ENCODE measurements around the gene MUTYH.
A peak's percentile ranks its signal among the peaks of the same experiment; 100 is the strongest.

The MUTYH gene

GRCh38 chr1:45340816-45341466 is 701 bp upstream of the MUTYH start:
- Mint-ChIP-seq H3K27ac (peak overlapping the region; percentile 97), H3K9me3 (no peaks in the 10 kb centered on the region), H3K4me1 (peaks cover 29% of the 10 kb centered on the region), H3K4me3 (peak overlapping the region; percentile 100), H3K36me3 (peaks cover 8% of the 10 kb centered on the region), H3K27me3 (no peaks in the 10 kb centered on the region)
- ATAC-seq (ENCODE audit: low read depth) (no peak), DNase-seq (ENCODE audit: low spot score in 2 of 2) (no peak)

GRCh38 chr1:45337630-45338325 is 2.5 kb downstream of the MUTYH start:
- peaks cover 10% of the 10 kb centered on the region for H3K36me3 Mint-ChIP-seq
- no peak for DNase-seq (ENCODE audit: low spot score in 2 of 2)

GRCh38 chr1:45335855-45336324 is 4.3 kb downstream of the MUTYH start:
- DNase-seq (ENCODE audit: low spot score in 2 of 2), result no peak
- Mint-ChIP-seq H3K27ac (no peak overlapping the region), H3K9me3 (no peaks in the 10 kb centered on the region), H3K4me1 (peaks cover 26% of the 10 kb centered on the region), H3K27me3 (no peaks in the 10 kb centered on the region), H3K4me3 (no peak overlapping the region), H3K36me3 (peaks cover 6% of the 10 kb centered on the region)
- ATAC-seq (ENCODE audit: low read depth), result no peak

More at GRCh38 chr1:45337630-45338325, 2.5 kb downstream of the MUTYH start:
- no peaks in the 10 kb centered on the region for H3K9me3 Mint-ChIP-seq
- H3K4me3 Mint-ChIP-seq, result no peak overlapping the region
- no peaks in the 10 kb centered on the region for H3K27me3 Mint-ChIP-seq
- no peak overlapping the region for H3K27ac Mint-ChIP-seq
- H3K4me1 Mint-ChIP-seq, result peaks cover 37% of the 10 kb centered on the region
- no peak for ATAC-seq (ENCODE audit: low read depth)

- ATAC-seq (ENCODE audit: low read depth), result no peak
- H3K4me3 Mint-ChIP-seq, result no peak overlapping the region
- no peaks in the 10 kb centered on the region for H3K9me3 Mint-ChIP-seq
- peaks cover 19% of the 10 kb centered on the region for H3K4me1 Mint-ChIP-seq
- H3K27me3 Mint-ChIP-seq, result no peaks in the 10 kb centered on the region
- H3K27ac Mint-ChIP-seq, result peak overlapping the region; percentile 13
- peaks cover 8% of the 10 kb centered on the region for H3K36me3 Mint-ChIP-seq
- DNase-seq (ENCODE audit: low spot score in 2 of 2), result no peak
These were observed 5.7 kb downstream of the MUTYH start for GRCh38 chr1:45334308-45335245.

GRCh38 chr1:45332346-45332720 is 7.9 kb downstream of the MUTYH start:
- peaks cover 8% of the 10 kb centered on the region for H3K36me3 Mint-ChIP-seq
- peaks cover 19% of the 10 kb centered on the region for H3K4me1 Mint-ChIP-seq
- ATAC-seq (ENCODE audit: low read depth), result no peak

GRCh38 chr1:45331436-45332345 is 8.5 kb downstream of the MUTYH start:
- no peak for ATAC-seq (ENCODE audit: low read depth)
- no peak overlapping the region for H3K4me3 Mint-ChIP-seq

More at GRCh38 chr1:45332346-45332720, 7.9 kb downstream of the MUTYH start:
- Mint-ChIP-seq H3K27ac (no peak overlapping the region), H3K9me3 (no peaks in the 10 kb centered on the region), H3K27me3 (no peaks in the 10 kb centered on the region), H3K4me3 (no peak overlapping the region)
- no peak for DNase-seq (ENCODE audit: low spot score in 2 of 2)

GRCh38 chr1:45329445-45329844 is 10.8 kb downstream of the MUTYH start:
- Mint-ChIP-seq H3K4me1 (peaks cover 22% of the 10 kb centered on the region), H3K27me3 (no peaks in the 10 kb centered on the region), H3K4me3 (peak overlapping the region; percentile 27), H3K27ac (no peak overlapping the region), H3K36me3 (peaks cover 7% of the 10 kb centered on the region), H3K9me3 (no peaks in the 10 kb centered on the region)
- DNase-seq (ENCODE audit: low spot score in 2 of 2) (no peak), ATAC-seq (ENCODE audit: low read depth) (no peak)

More at GRCh38 chr1:45331436-45332345, 8.5 kb downstream of the MUTYH start:
- no peak for DNase-seq (ENCODE audit: low spot score in 2 of 2)
- H3K27me3 Mint-ChIP-seq, result no peaks in the 10 kb centered on the region
- H3K27ac Mint-ChIP-seq, result no peak overlapping the region
- peaks cover 8% of the 10 kb centered on the region for H3K36me3 Mint-ChIP-seq
- H3K4me1 Mint-ChIP-seq, result peaks cover 19% of the 10 kb centered on the region
- no peaks in the 10 kb centered on the region for H3K9me3 Mint-ChIP-seq

- no peak for ATAC-seq (ENCODE audit: low read depth)
- DNase-seq (ENCODE audit: low spot score in 2 of 2), result no peak
- Mint-ChIP-seq H3K4me3 (no peak overlapping the region), H3K9me3 (no peaks in the 10 kb centered on the region), H3K27me3 (no peaks in the 10 kb centered on the region), H3K4me1 (peaks cover 18% of the 10 kb centered on the region), H3K36me3 (peaks cover 4% of the 10 kb centered on the region), H3K27ac (no peak overlapping the region)
These were observed 11.6 kb downstream of the MUTYH start for GRCh38 chr1:45328680-45329079.

GRCh38 chr1:45327644-45328515 is 12.4 kb downstream of the MUTYH start:
- H3K36me3 Mint-ChIP-seq, result peaks cover 2% of the 10 kb centered on the region
- no peak for DNase-seq (ENCODE audit: low spot score in 2 of 2)
- no peak overlapping the region for H3K27ac Mint-ChIP-seq
- H3K4me3 Mint-ChIP-seq, result peak overlapping the region; percentile 72
- H3K27me3 Mint-ChIP-seq, result no peaks in the 10 kb centered on the region
- peaks cover 18% of the 10 kb centered on the region for H3K4me1 Mint-ChIP-seq
- ATAC-seq (ENCODE audit: low read depth), result peak; percentile 6
- no peaks in the 10 kb centered on the region for H3K9me3 Mint-ChIP-seq

GRCh38 chr1:45326627-45327623 is 13.3 kb downstream of the MUTYH start, which contains the start of gene HPDL:
TSS of gene HPDL (plus strand) at chr1:45326895. CDS start at chr1:45327149, 254 bp downstream.
- no peaks in the 10 kb centered on the region for H3K27me3 Mint-ChIP-seq
- ATAC-seq (ENCODE audit: low read depth) (peak; percentile 82), DNase-seq (ENCODE audit: low spot score in 2 of 2) (peak in 1 of 2 donors; percentile 42)
- peak within 1 kb of the TSS; percentile 89 for H3K4me3 Mint-ChIP-seq
- peak within 1 kb of the TSS; percentile 73 for H3K27ac Mint-ChIP-seq
- H3K36me3 Mint-ChIP-seq, result peaks cover 2% of the 10 kb centered on the region
- H3K9me3 Mint-ChIP-seq, result no peaks in the 10 kb centered on the region
- peaks cover 18% of the 10 kb centered on the region for H3K4me1 Mint-ChIP-seq

- peak overlapping the region; percentile 89 for H3K4me3 Mint-ChIP-seq
- H3K27ac Mint-ChIP-seq, result peak overlapping the region; percentile 73
- H3K36me3 Mint-ChIP-seq, result peaks cover 2% of the 10 kb centered on the region
- H3K9me3 Mint-ChIP-seq, result no peaks in the 10 kb centered on the region
- peaks cover 20% of the 10 kb centered on the region for H3K4me1 Mint-ChIP-seq
- DNase-seq (ENCODE audit: low spot score in 2 of 2), result no peak
- ATAC-seq (ENCODE audit: low read depth), result no peak
- H3K27me3 Mint-ChIP-seq, result no peaks in the 10 kb centered on the region
These were observed 14.3 kb downstream of the MUTYH start for GRCh38 chr1:45325851-45326506.
